ENCODE results near the gene LUZP1. TPM values are rescaled to one million over a fixed set of nuclear protein-coding genes. Genes with fewer than 3 reads are reported as not detected.
A peak's percentile ranks its signal among the peaks of the same experiment; 100 is the strongest.

LUZP1 gene
- total and polyA plus RNA-seq, 8 donors = 22.9 to 32.5 (median 29.8) TPM

DNA sequence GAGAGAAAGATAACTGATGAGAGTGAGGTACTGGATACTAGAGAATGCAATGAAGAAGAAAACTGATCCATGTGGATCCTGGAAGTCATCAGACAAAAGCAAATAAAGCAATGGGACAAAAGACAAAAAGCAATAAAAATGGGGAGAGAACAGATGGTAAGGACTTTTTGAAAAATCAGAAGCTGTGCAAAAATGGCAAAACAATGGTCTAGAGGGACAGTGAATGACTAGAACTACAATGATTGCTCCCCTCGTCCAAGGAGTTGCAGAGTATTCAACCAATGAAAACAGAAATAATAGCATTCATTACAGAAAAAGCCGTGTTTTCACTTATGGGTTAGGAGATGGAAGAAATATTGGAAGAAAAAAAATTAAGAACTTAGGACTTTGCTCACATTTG lies 18.5 kb downstream of the LUZP1 start:
- intact Hi-C loops (cut with DNase I) = no loop called here
- H3K4me1 ChIP-seq = peaks cover 6 to 10% of the 10 kb centered on the region in 2 donors
- no peak for TF ChIP-seq CTCF (IDR thresholded peaks at IDR 0.05)
- ATAC-seq (no peak), DNase-seq (no peak)
- H3K36me3 ChIP-seq = no peaks in the 10 kb centered on the region
- H3K27me3 ChIP-seq = no peaks in the 10 kb centered on the region
- no peak overlapping the region for H3K4me3 ChIP-seq
- H3K9me3 ChIP-seq = no peaks in the 10 kb centered on the region
- no peak overlapping the region for H3K27ac ChIP-seq

- no peak for DNase-seq
- no peak for TF ChIP-seq CTCF (IDR thresholded peaks at IDR 0.05)
- H3K9me3 ChIP-seq = no peaks in the 10 kb centered on the region
- peaks cover 6 to 10% of the 10 kb centered on the region in 2 donors for H3K4me1 ChIP-seq
- H3K4me3 ChIP-seq = no peak overlapping the region
- no peak overlapping the region for H3K27ac ChIP-seq
- no peaks in the 10 kb centered on the region for H3K36me3 ChIP-seq
- H3K27me3 ChIP-seq = no peaks in the 10 kb centered on the region
- intact Hi-C loops (cut with DNase I) = no loop called here
- ATAC-seq = peak; percentile 31
These were observed 19.5 kb downstream of the LUZP1 start for GRCh38 chr1:23149114-23149513.

- no peak for TF ChIP-seq CTCF (IDR thresholded peaks at IDR 0.05)
- DNase-seq (no peak), ATAC-seq (no peak)
- Histone ChIP-seq H3K4me3 (no peak overlapping the region), H3K9me3 (no peaks in the 10 kb centered on the region), H3K27me3 (no peaks in the 10 kb centered on the region), H3K27ac (no peak overlapping the region), H3K4me1 (peaks cover 6 to 10% of the 10 kb centered on the region in 2 donors), H3K36me3 (no peaks in the 10 kb centered on the region)
- intact Hi-C loops (cut with DNase I) = no loop called here
These were observed 20.6 kb downstream of the LUZP1 start for GRCh38 chr1:23148084-23148483.

GRCh38 chr1:23140940-23141596 lies 27.6 kb downstream of the LUZP1 start:
- no peak for TF ChIP-seq CTCF (IDR thresholded peaks at IDR 0.05)

DNA sequence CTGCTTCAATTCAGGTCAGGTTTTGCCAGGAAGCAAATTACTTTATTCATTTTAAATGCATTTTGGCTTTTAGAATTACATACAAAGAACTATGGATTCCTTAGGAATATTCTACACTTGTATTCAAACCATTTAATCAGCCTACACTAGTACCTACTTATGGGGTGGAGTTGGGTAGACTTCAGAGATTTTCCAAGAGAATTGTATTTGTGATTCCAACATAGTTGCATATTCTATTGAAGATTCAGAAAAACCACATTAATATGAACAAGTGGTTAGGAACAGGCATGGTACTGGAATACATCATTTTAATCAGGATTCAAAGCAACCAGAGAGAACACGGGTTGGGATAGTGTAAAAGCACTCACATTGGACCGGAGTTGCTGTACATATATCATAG lies 33.4 kb downstream of the LUZP1 start:
- TF ChIP-seq CTCF (IDR thresholded peaks at IDR 0.05) = no peak
- Histone ChIP-seq H3K4me3 (no peak overlapping the region), H3K36me3 (no peaks in the 10 kb centered on the region), H3K27me3 (no peaks in the 10 kb centered on the region), H3K27ac (no peak overlapping the region), H3K9me3 (no peaks in the 10 kb centered on the region), H3K4me1 (peaks cover 0 to 5% of the 10 kb centered on the region in 2 donors)
- intact Hi-C loops (cut with DNase I) = no loop called here
- ATAC-seq (no peak), DNase-seq (no peak)

More at GRCh38 chr1:23140940-23141596, 27.6 kb downstream of the LUZP1 start:
- no peaks in the 10 kb centered on the region for H3K36me3 ChIP-seq
- no peak overlapping the region for H3K27ac ChIP-seq
- DNase-seq (no peak), ATAC-seq (no peak)
- no peaks in the 10 kb centered on the region for H3K9me3 ChIP-seq
- intact Hi-C loops (cut with DNase I) = no loop called here
- H3K4me1 ChIP-seq = no peaks in the 10 kb centered on the region
- H3K27me3 ChIP-seq = no peaks in the 10 kb centered on the region
- H3K4me3 ChIP-seq = no peak overlapping the region

Data from left lung (tissue), 10 donors.